Posterior cingulate gyrus (tissue), 11 donors: Measurements from ENCODE around the gene NINJ2.

ENCODE experiments used
- DNase-seq, 10 donors: peaks; one replicate each; pipeline versions ENCODE4 v3.0.0 to v3.0.0-alpha.2; 2020 to 2021; ENCODE audit warnings: mixed read lengths in 3 of 10
- intact Hi-C: fragments of 100-400 bp; cut with DNase I; formaldehyde crosslinking; loops from one replicate; pipeline ENCODE4 v1.15.1; 2023

Gene NINJ2

GRCh38 chr12:591167-592023 lies 71.8 kb downstream of the NINJ2 start:
- peak in 2 of 10 donors; percentile 43 to 72 for DNase-seq
- intact Hi-C loops: no loop called here

GRCh38 chr12:590206-590750 lies 73.0 kb downstream of the NINJ2 start:
- DNase-seq: peak in 2 of 10 donors; percentile 20 to 69
- intact Hi-C loops: no loop called here

- no peak for DNase-seq
- intact Hi-C loops: no loop called here
Measured at GRCh38 chr12:588646-589045, 74.6 kb downstream of the NINJ2 start.

GRCh38 chr12:588024-588322 lies 75.3 kb downstream of the NINJ2 start:
- intact Hi-C loops: no loop called here
- no peak for DNase-seq

- DNase-seq: peak in 2 of 10 donors; percentile 19 to 51
- intact Hi-C loops: no loop called here
Measured at GRCh38 chr12:587132-588023, 75.9 kb downstream of the NINJ2 start.

- DNase-seq: peak in 2 of 10 donors; percentile 4 to 61
- intact Hi-C loops: no loop called here
Measured at GRCh38 chr12:586318-587071, 76.8 kb downstream of the NINJ2 start.

- intact Hi-C loops: no loop called here
- peak in 2 of 10 donors; percentile 21 to 24 for DNase-seq
Measured at GRCh38 chr12:585062-586061, 77.9 kb downstream of the NINJ2 start.

GRCh38 chr12:583251-583869 lies 79.9 kb downstream of the NINJ2 start:
- intact Hi-C loops: no loop called here
- peak in 2 of 10 donors; percentile 52 to 61 for DNase-seq

GRCh38 chr12:581746-582145 lies 81.5 kb downstream of the NINJ2 start:
- peak in 1 of 10 donors; percentile 47 for DNase-seq
- intact Hi-C loops: no loop called here

- intact Hi-C loops: no loop called here
- peak in 2 of 10 donors; percentile 30 to 68 for DNase-seq
Measured at GRCh38 chr12:581321-581720, 81.9 kb downstream of the NINJ2 start.

- DNase-seq: no peak
- intact Hi-C loops: no loop called here
Measured at GRCh38 chr12:580813-581212, 82.4 kb downstream of the NINJ2 start.

- intact Hi-C loops: loop anchor here (10.0 kb wide), 1 partner anchor 65 kb away; no protein-coding TSS in a partner anchor
- DNase-seq: peak in 1 of 10 donors; percentile 11
Measured at GRCh38 chr12:579420-580110, 83.7 kb downstream of the NINJ2 start.

GRCh38 chr12:578748-579419 lies 84.4 kb downstream of the NINJ2 start:
- peak in 1 of 10 donors; percentile 20 for DNase-seq
- intact Hi-C loops: loop anchor here (10.0 kb wide), 1 partner anchor 66 kb away; no protein-coding TSS in a partner anchor

GRCh38 chr12:577994-578747 lies 85.1 kb downstream of the NINJ2 start:
- DNase-seq: peak in 1 of 10 donors; percentile 57
- intact Hi-C loops: loop anchor here (2.0 to 10.0 kb wide), 3 partner anchors 67 to 235 kb away; no protein-coding TSS in a partner anchor

- intact Hi-C loops: loop anchor here (2.0 to 10.0 kb wide), 3 partner anchors 68 to 236 kb away; no protein-coding TSS in a partner anchor
Measured at GRCh38 chr12:576615-577110, 86.6 kb downstream of the NINJ2 start.

GRCh38 chr12:575948-576614 lies 87.2 kb downstream of the NINJ2 start:
- intact Hi-C loops: loop anchor here (2.0 to 10.0 kb wide), 3 partner anchors 69 to 237 kb away; no protein-coding TSS in a partner anchor
- DNase-seq: peak; percentile 35 to 96 (median 73)

More at GRCh38 chr12:576615-577110, 86.6 kb downstream of the NINJ2 start:
- peak in 1 of 10 donors; percentile 25 for DNase-seq
